Ovary (tissue), 9 donors: ENCODE results near the gene PHC1. TPM values are rescaled to one million over a fixed set of nuclear protein-coding genes. Genes with fewer than 3 reads are reported as not detected.
A peak's percentile ranks its signal among the peaks of the same experiment; 100 is the strongest.

ENCODE experiments used
- DNase-seq, 5 donors: peaks; one replicate each; pipeline ENCODE4 v3.0.0-alpha.2; 2019 to 2020
- H3K27ac ChIP-seq, 2 donors: fragments of 200-600 bp; one replicate each; pipeline versions ENCODE4 v1.5.1 to v1.8.0; 2019 to 2022
- H3K27me3 ChIP-seq: fragments of 200-600 bp; one replicate; pipeline ENCODE4 v1.8.0; 2022
- H3K36me3 ChIP-seq: fragments of 200-600 bp; sonication (generic); one replicate; pipeline ENCODE4 v1.5.1; 2019
- H3K4me1 ChIP-seq: one replicate; pipeline ENCODE4 v1.8.1; 2013; ENCODE audit warnings: mild to moderate bottlenecking, moderate library complexity; ENCODE audit not compliant: insufficient read depth
- H3K4me3 ChIP-seq: fragments of 200-600 bp; sonication (generic); one replicate; pipeline ENCODE4 v1.5.1; 2017
- H3K9me3 ChIP-seq, 2 donors: fragments of 200-600 bp in 1 of 2; sonication (generic) in 1 of 2; one replicate each; pipeline versions ENCODE4 v1.5.1 to v1.8.1; 2013 to 2019; ENCODE audit warnings: mild to moderate bottlenecking in 1 of 2, moderate library complexity in 1 of 2
- CTCF ChIP-seq, 3 donors: fragments of 450-650 bp in 2 of 3; fragments of 200-600 bp in 1 of 3; IDR thresholded peaks; one replicate each; pipeline versions ENCODE4 v1.5.1 to v1.8.0; 2016 to 2022; ENCODE audit warnings: antibody characterized with exemption in 3 of 3, mild to moderate bottlenecking in 1 of 3
- EP300 ChIP-seq: sonication (generic); formaldehyde crosslinking; IDR thresholded peaks from one replicate; pipeline ENCODE4 v1.6.1; 2017; ENCODE audit warnings: antibody characterized with exemption
- POLR2A ChIP-seq: fragments of 450-650 bp; IDR thresholded peaks from one replicate; pipeline ENCODE4 v1.6.1; 2017; ENCODE audit warnings: antibody characterized with exemption, mild to moderate bottlenecking, moderate library complexity
- WGBS, 3 donors: extraction: QIAGEN DNeasy Blood & Tissue Kit in 1 of 3; methylation state at CpG; one replicate each; pipeline versions ENCODE4 v1.1.5 to v1.1.7; 2013 to 2017; 5-methylcytosine and 5-hydroxymethylcytosine counted together
- intact Hi-C, 4 donors: fragments of 100-400 bp; cut with DNase I; formaldehyde crosslinking; loops; one replicate each; pipeline versions ENCODE4 v1.11.0 to v1.15.1; 2022 to 2023
- polyA plus RNA-seq, 2 donors: library from polyadenylated mRNA; stranded (reverse); fragments of 200-250 nt in 1 of 2; fragments of 350-450 nt in 1 of 2; fragmentation: Illumina TruSeq in 1 of 2; extraction: RNeasy Lipid Tissue Mini Kit (QIAGEN cat#74804) in 1 of 2; gene quantifications; one replicate each; pipeline ENCODE4 v1.2.3, GENCODE V29; 2013 to 2014
- total RNA-seq, 7 donors: library from RNA; depleted of rRNA in 2 of 7; stranded (reverse); fragments of >200 nt in 2 of 7; fragmentation: NEBNext Ultra II Directional in 3 of 7; extraction: Animal tissue kit (Norgen Biotek cat#: 25700) in 3 of 7; gene quantifications; one replicate each; pipeline versions ENCODE4 v1.1.0 to v1.2.4, GENCODE V29; 2016 to 2023
- donor health status: DM: no; HTN: no; CAD: no; lungs with moderate emphysema.
- donor health status: DM: no; HTN: no; CAD: no.
- donor health status: Bipolar disorder and iron deficiency.
- donor health status: DM: yes; HTN: yes; CAD: no.
- donor health status: DM: no; HTN: no; CAD: no.
- donor health status: DM: yes; HTN: yes; CAD: no.

PHC1 gene
- total and polyA plus RNA-seq, 9 donors, result 35.0 to 66.6 (median 53.9) TPM

GRCh38 chr12:8950221-8950527, 35.9 kb downstream of the PHC1 start:
- TF ChIP-seq EP300 (no peak), CTCF (IDR thresholded peaks at IDR 0.05) (peak in 1 of 3 donors; percentile 5)
- Histone ChIP-seq H3K9me3 (no peaks in the 10 kb centered on the region), H3K4me1 (peaks cover 3% of the 10 kb centered on the region), H3K4me3 (peak overlapping the region; percentile 91), H3K27me3 (no peaks in the 10 kb centered on the region), H3K27ac (peak overlapping the region; percentile 96 to 99), H3K36me3 (no peaks in the 10 kb centered on the region)
- WGBS, 3 donors, result 0 to 1% (median 1%) methylated on average over 7 of the region's 7 CpGs
- intact Hi-C loops, result loop anchor here in 2 of 4 donors (10.0 kb wide), 1 partner anchor 85 kb away; no protein-coding TSS in a partner anchor
- no peak for DNase-seq

- peak overlapping the region; percentile 91 for H3K4me3 ChIP-seq
- peaks cover 3% of the 10 kb centered on the region for H3K4me1 ChIP-seq
- no peak for DNase-seq
- no peaks in the 10 kb centered on the region for H3K27me3 ChIP-seq
- 22 to 26% (median 23%) methylated on average over 9 of the region's 9 CpGs for WGBS, 3 donors
- no peaks in the 10 kb centered on the region for H3K9me3 ChIP-seq
- peak overlapping the region in 1 of 2 donors; percentile 96 for H3K27ac ChIP-seq
- TF ChIP-seq CTCF (IDR thresholded peaks at IDR 0.05) (no peak), POLR2A (no peak), EP300 (no peak)
- intact Hi-C loops, result loop anchor here in 2 of 4 donors (10.0 kb wide), 1 partner anchor 84 kb away; no protein-coding TSS in a partner anchor
- H3K36me3 ChIP-seq, result no peaks in the 10 kb centered on the region
Measured at GRCh38 chr12:8950702-8951478, 36.6 kb downstream of the PHC1 start.

GRCh38 chr12:8951744-8952143, 37.4 kb downstream of the PHC1 start:
- no peaks in the 10 kb centered on the region for H3K36me3 ChIP-seq
- intact Hi-C loops, result loop anchor here in 2 of 4 donors (10.0 kb wide), 1 partner anchor 83 kb away; no protein-coding TSS in a partner anchor
- 79 to 88% (median 87%) methylated on average over 1 of the region's 1 CpG for WGBS, 3 donors

GRCh38 chr12:8953773-8954402, 39.6 kb downstream of the PHC1 start:
- no peak overlapping the region for H3K27ac ChIP-seq
- no peaks in the 10 kb centered on the region for H3K4me1 ChIP-seq
- no peaks in the 10 kb centered on the region for H3K27me3 ChIP-seq
- no peak overlapping the region for H3K4me3 ChIP-seq
- H3K36me3 ChIP-seq, result no peaks in the 10 kb centered on the region
- intact Hi-C loops, result loop anchor here in 2 of 4 donors (10.0 kb wide), 1 partner anchor 81 kb away; no protein-coding TSS in a partner anchor
- H3K9me3 ChIP-seq, result no peaks in the 10 kb centered on the region
- WGBS, 3 donors, result 93 to 95% (median 93%) methylated on average over 8 of the region's 8 CpGs
- TF ChIP-seq CTCF (IDR thresholded peaks at IDR 0.05) (no peak), EP300 (no peak), POLR2A (no peak)
- no peak for DNase-seq

More at GRCh38 chr12:8951744-8952143, 37.4 kb downstream of the PHC1 start:
- no peak overlapping the region for H3K4me3 ChIP-seq
- H3K9me3 ChIP-seq, result no peaks in the 10 kb centered on the region
- H3K27ac ChIP-seq, result no peak overlapping the region
- peaks cover 3% of the 10 kb centered on the region for H3K4me1 ChIP-seq
- DNase-seq, result no peak
- no peaks in the 10 kb centered on the region for H3K27me3 ChIP-seq
- TF ChIP-seq POLR2A (no peak), EP300 (no peak), CTCF (IDR thresholded peaks at IDR 0.05) (no peak)
